CD14-positive monocyte (primary cell): ENCODE data around the gene DENND1A. TPM values are rescaled to one million over a fixed set of nuclear protein-coding genes. Genes with fewer than 3 reads are reported as not detected.

Experiments
- DNase-seq, 3 donors: peaks; one replicate each; pipeline ENCODE4 v3.0.0-alpha.2; 2011 to 2022
- H2AFZ ChIP-seq: 2 replicates; pipeline ENCODE4 v1.6.0; 2012; ENCODE audit warnings: mild to moderate bottlenecking, low read depth, low read length, inconsistent platforms; ENCODE audit not compliant: insufficient read depth, poor library complexity, severe bottlenecking
- H3K27ac ChIP-seq, 2 donors: 1 replicate in 1 of 2; 2 replicates in 1 of 2; pipeline ENCODE4 v1.5.1; 2012 to 2013; ENCODE audit warnings: low read length in 2 of 2, control low read depth in 1 of 2, inconsistent platforms in 1 of 2, low read depth in 1 of 2, mild to moderate bottlenecking in 1 of 2
- H3K27me3 ChIP-seq, 2 donors: one replicate each; pipeline versions ENCODE4 v1.6.0 to v1.6.1; 2011 to 2013; ENCODE audit warnings: low read length in 2 of 2; ENCODE audit not compliant: control insufficient read depth in 2 of 2, insufficient read depth in 2 of 2
- H3K36me3 ChIP-seq, 2 donors: replicated peaks in 1 of 2; 1 replicate in 1 of 2; 2 replicates in 1 of 2; pipeline versions ENCODE4 v1.5.1 to v1.6.1; 2012 to 2013; ENCODE audit warnings: low read length in 2 of 2, control low read depth in 1 of 2, inconsistent platforms in 1 of 2, mild to moderate bottlenecking in 1 of 2; ENCODE audit not compliant: insufficient read depth in 2 of 2, control insufficient read depth in 1 of 2
- H3K4me1 ChIP-seq, 2 donors: 1 replicate in 1 of 2; 2 replicates in 1 of 2; pipeline versions ENCODE4 v1.5.1 to v1.6.1; 2012 to 2013; ENCODE audit warnings: low read length in 2 of 2, control low read depth in 1 of 2, inconsistent platforms in 1 of 2, mild to moderate bottlenecking in 1 of 2, moderate library complexity in 1 of 2; ENCODE audit not compliant: insufficient read depth in 2 of 2, control insufficient read depth in 1 of 2
- H3K4me2 ChIP-seq: replicated peaks from 2 replicates; pipeline ENCODE3; 2012; ENCODE audit warnings: low read length, moderate library complexity, mild to moderate bottlenecking; ENCODE audit not compliant: poor library complexity, severe bottlenecking; ENCODE audit errors: extremely low read depth
- H3K4me3 ChIP-seq, 3 experiments: fragments of 200-600 bp in 1 of 3; sonication (generic) in 1 of 3; replicated peaks in 1 of 3; 1 replicate in 2 of 3; 2 replicates in 1 of 3; pipeline ENCODE4 v1.5.1; 2011 to 2013; ENCODE audit warnings: low read length in 3 of 3, mild to moderate bottlenecking in 3 of 3, control low read depth in 2 of 3, low read depth in 2 of 3, inconsistent platforms in 1 of 3, moderate library complexity in 1 of 3
- H3K79me2 ChIP-seq: 2 replicates; pipeline ENCODE4 v1.6.0; 2012; ENCODE audit warnings: mild to moderate bottlenecking, control low read depth, inconsistent platforms, low read length, moderate library complexity; ENCODE audit not compliant: insufficient read depth
- H3K9ac ChIP-seq: 2 replicates; pipeline ENCODE4 v1.6.0; 2017; ENCODE audit warnings: low read length, mild to moderate bottlenecking; ENCODE audit not compliant: insufficient read depth, poor library complexity, severe bottlenecking
- H3K9me3 ChIP-seq, 2 donors: replicated peaks in 1 of 2; 1 replicate in 1 of 2; 2 replicates in 1 of 2; pipeline versions ENCODE4 v1.5.1 to v1.6.1; 2012 to 2013; ENCODE audit warnings: low read length in 2 of 2, control low read depth in 1 of 2; ENCODE audit not compliant: control insufficient read depth in 1 of 2, insufficient read depth in 1 of 2
- H4K20me1 ChIP-seq: 2 replicates; pipeline ENCODE4 v1.6.0; 2012; ENCODE audit warnings: mild to moderate bottlenecking, low read length, control low read depth, moderate library complexity; ENCODE audit not compliant: insufficient read depth
- H3K27ac Mint-ChIP-seq, 7 donors: one replicate each; pipeline ENCODE4 v1.8.0; 2020; ENCODE audit warnings: mild to moderate bottlenecking in 7 of 7, mixed read lengths in 7 of 7, moderate library complexity in 6 of 7, inconsistent platforms in 2 of 7
- H3K27me3 Mint-ChIP-seq, 3 donors: one replicate each; pipeline ENCODE4 v1.8.0; 2021 to 2022; ENCODE audit warnings: low read depth in 3 of 3, mild to moderate bottlenecking in 3 of 3, mixed read lengths in 3 of 3, moderate library complexity in 3 of 3, inconsistent platforms in 1 of 3
- H3K36me3 Mint-ChIP-seq, 2 donors: one replicate each; pipeline ENCODE4 v1.8.0; 2020; ENCODE audit warnings: mixed read lengths in 2 of 2, inconsistent platforms in 1 of 2, mild to moderate bottlenecking in 1 of 2
- H3K4me1 Mint-ChIP-seq: one replicate; pipeline ENCODE4 v1.8.0; 2020; ENCODE audit warnings: mild to moderate bottlenecking, mixed read lengths
- H3K4me3 Mint-ChIP-seq, 2 donors: one replicate each; pipeline ENCODE4 v1.8.0; 2020; ENCODE audit warnings: mild to moderate bottlenecking in 2 of 2, mixed read lengths in 2 of 2, moderate library complexity in 1 of 2
- H3K9me3 Mint-ChIP-seq, 7 donors: one replicate each; pipeline ENCODE4 v1.8.0; 2020 to 2022; ENCODE audit warnings: mixed read lengths in 7 of 7, mild to moderate bottlenecking in 6 of 7, moderate library complexity in 6 of 7, inconsistent platforms in 2 of 7
- WGBS: methylation state at CpG from one replicate; pipeline ENCODE4 v1.1.5; 2013; ENCODE audit warnings: missing lambda C conversion rate; ENCODE audit not compliant: insufficient coverage; 5-methylcytosine and 5-hydroxymethylcytosine counted together
- intact Hi-C, 2 donors: fragments of 100-400 bp; cut with micrococcal nuclease; formaldehyde crosslinking; loops; one replicate each; pipeline versions ENCODE4 v1.15.0 to v1.15.1; 2023
- polyA plus RNA-seq, 3 donors: library from polyadenylated mRNA; depleted of rRNA in 1 of 3; unstranded in 2 of 3; stranded (reverse) in 1 of 3; fragments of 300-500 nt in 2 of 3; fragments of >200 nt in 1 of 3; fragmentation: Illumina TruSeq in 2 of 3; gene quantifications; 1 replicate in 2 of 3; 2 replicates in 1 of 3; pipeline ENCODE4 v1.2.3, GENCODE V29; 2012 to 2021
- TF ChIP-seq, protein P1 (sequence below): fragments of 200-600 bp; IDR thresholded peaks from one replicate; pipeline ENCODE4 v1.8.0; 2022; ENCODE audit warnings: antibody characterized with exemption, mild to moderate bottlenecking

DENND1A gene
- polyA plus RNA-seq, 3 donors: 24.8 to 73.0 (median 29.4) TPM

DNA sequence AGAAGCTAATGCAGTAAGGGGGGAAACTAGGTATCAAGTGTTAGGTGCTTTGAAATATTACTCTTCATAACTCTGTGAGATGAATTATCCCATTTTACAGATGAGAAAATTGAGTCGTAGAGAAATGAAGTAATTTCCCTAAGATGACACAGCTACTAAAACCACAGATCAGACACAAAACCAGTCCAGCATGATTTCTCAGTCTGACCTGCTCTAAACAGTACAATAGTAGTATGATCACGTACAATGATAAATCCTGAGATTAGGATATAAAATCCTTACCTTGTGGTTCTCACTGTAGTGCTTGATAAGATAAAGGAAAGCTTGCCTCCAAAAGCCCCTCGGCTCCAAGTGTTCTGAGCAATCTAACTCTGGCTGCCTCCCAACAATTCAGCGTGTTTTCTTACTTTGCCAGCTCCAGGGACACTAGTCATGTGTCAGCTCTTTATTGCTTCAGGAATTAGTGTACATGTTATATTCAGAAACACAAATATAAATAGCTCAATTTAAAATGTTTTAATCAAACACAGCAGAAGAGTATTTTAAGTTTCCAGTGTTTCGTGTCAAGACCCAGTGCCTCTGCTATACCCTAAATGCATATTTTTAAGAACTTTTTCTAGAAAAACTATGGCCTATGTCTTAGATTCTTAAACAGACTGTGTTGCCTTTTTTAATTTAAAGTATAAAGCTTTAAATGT, 243.6 kb downstream of the DENND1A start:
- Histone ChIP-seq H2AFZ (no peak overlapping the region), H3K79me2 (peaks cover 10% of the 10 kb centered on the region), H3K4me1 (peaks cover 16 to 19% of the 10 kb centered on the region in 2 donors), H3K27ac (peak overlapping the region in 1 of 2 donors; percentile 58), H3K27me3 (no peaks in the 10 kb centered on the region), H3K4me3 (no peak overlapping the region), H3K9ac (no peak overlapping the region), H3K9me3 (no peaks in the 10 kb centered on the region), H3K36me3 (peaks cover 4 to 59% of the 10 kb centered on the region in 2 donors), H4K20me1 (peaks cover 93% of the 10 kb centered on the region), H3K4me2 (no peak overlapping the region)
- TF ChIP-seq, protein P1, sequence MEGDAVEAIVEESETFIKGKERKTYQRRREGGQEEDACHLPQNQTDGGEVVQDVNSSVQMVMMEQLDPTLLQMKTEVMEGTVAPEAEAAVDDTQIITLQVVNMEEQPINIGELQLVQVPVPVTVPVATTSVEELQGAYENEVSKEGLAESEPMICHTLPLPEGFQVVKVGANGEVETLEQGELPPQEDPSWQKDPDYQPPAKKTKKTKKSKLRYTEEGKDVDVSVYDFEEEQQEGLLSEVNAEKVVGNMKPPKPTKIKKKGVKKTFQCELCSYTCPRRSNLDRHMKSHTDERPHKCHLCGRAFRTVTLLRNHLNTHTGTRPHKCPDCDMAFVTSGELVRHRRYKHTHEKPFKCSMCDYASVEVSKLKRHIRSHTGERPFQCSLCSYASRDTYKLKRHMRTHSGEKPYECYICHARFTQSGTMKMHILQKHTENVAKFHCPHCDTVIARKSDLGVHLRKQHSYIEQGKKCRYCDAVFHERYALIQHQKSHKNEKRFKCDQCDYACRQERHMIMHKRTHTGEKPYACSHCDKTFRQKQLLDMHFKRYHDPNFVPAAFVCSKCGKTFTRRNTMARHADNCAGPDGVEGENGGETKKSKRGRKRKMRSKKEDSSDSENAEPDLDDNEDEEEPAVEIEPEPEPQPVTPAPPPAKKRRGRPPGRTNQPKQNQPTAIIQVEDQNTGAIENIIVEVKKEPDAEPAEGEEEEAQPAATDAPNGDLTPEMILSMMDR: no peak
- peaks cover 32 to 44% of the 10 kb centered on the region in 2 donors for H3K36me3 Mint-ChIP-seq
- no peak overlapping the region for H3K27ac Mint-ChIP-seq
- H3K9me3 Mint-ChIP-seq: no peaks in the 10 kb centered on the region
- no peak overlapping the region for H3K4me3 Mint-ChIP-seq
- no peak for DNase-seq
- no CpG with 5 or more reads among the region's 5 CpGs for WGBS
- H3K27me3 Mint-ChIP-seq: no peaks in the 10 kb centered on the region
- H3K4me1 Mint-ChIP-seq: peaks cover 20% of the 10 kb centered on the region
- intact Hi-C loops: no loop called here

DNA sequence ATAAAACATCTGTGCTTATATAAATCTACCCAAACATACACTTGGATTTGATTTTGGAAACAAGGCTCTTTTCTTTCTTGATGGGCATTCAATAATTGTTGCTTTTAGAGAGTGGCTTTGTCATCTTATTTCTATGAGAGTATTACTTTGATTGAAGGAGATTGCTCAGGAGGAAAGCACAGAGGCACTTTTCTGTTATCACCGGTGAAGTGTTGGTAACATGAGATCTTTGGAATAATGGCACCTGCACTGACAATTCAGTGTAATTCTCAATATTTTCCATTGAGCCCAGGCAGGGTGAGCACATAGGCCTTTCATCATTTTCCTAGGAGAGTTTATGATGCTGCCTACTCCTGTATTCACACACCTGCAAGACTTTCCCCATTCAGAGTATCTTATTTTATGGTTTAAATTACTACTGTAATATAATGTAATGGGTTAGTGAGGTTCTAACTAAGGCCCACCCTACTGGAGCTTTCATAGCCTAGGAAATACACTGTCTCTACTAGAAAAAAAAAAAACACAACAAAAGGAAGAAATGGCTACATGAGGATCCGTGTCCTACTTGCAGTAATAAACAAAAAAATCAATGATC, 244.3 kb downstream of the DENND1A start:
- Histone ChIP-seq H3K27me3 (no peaks in the 10 kb centered on the region), H2AFZ (no peak overlapping the region), H4K20me1 (peaks cover 93% of the 10 kb centered on the region), H3K9ac (no peak overlapping the region), H3K79me2 (peaks cover 14% of the 10 kb centered on the region), H3K9me3 (no peaks in the 10 kb centered on the region), H3K4me3 (no peak overlapping the region), H3K27ac (no peak overlapping the region), H3K36me3 (peaks cover 8 to 58% of the 10 kb centered on the region in 2 donors), H3K4me1 (peaks cover 19 to 20% of the 10 kb centered on the region in 2 donors), H3K4me2 (no peak overlapping the region)
- Mint-ChIP-seq H3K27me3 (no peaks in the 10 kb centered on the region), H3K9me3 (no peaks in the 10 kb centered on the region), H3K4me1 (peaks cover 24% of the 10 kb centered on the region), H3K36me3 (peaks cover 35 to 49% of the 10 kb centered on the region in 2 donors), H3K27ac (peak overlapping the region in 1 of 7 donors; percentile 15), H3K4me3 (no peak overlapping the region)
- no CpG with 5 or more reads among the region's 2 CpGs for WGBS
- intact Hi-C loops: no loop called here
- TF ChIP-seq, protein P1: no peak
- no peak for DNase-seq
